IMR-90 (cell line): ENCODE measurements around the gene EPS8. TPM values are rescaled to one million over a fixed set of nuclear protein-coding genes. Genes with fewer than 3 reads are reported as not detected.

Experiments used
- ATAC-seq: fragments of 200-7000 bp; cut with Tn5 transposase; 2 replicates; pipeline ENCODE4 v1.9.1; 2020; ENCODE audit warnings: low read depth, mild to moderate bottlenecking, moderate library complexity
- BruUV-seq: library from RNA; stranded (reverse); fragments of 400-500 nt; replicated peaks from 2 replicates; lab custom pipeline; 2021; lab: Mats Ljungman, UMichigan
- CTCF ChIA-PET: fragments of 300-600 bp; formaldehyde crosslinking; extraction: SDS; loops from one replicate; lab custom pipeline; 2021; ENCODE audit warnings: antibody characterized with exemption; lab: Yijun Ruan, JAX
- POLR2A ChIA-PET: fragments of 300-600 bp; sonication (Branson Sonifier 250); formaldehyde crosslinking; loops from one replicate; lab custom pipeline; 2022; ENCODE audit warnings: antibody characterized with exemption; ENCODE audit not compliant: unreplicated experiment; lab: Charles Lee
- DNase-seq: peaks from one replicate; pipeline ENCODE4 v3.0.0; 2013
- H2AFZ ChIP-seq: replicated peaks from 2 replicates; pipeline ENCODE3; 2013; ENCODE audit warnings: low read length, mild to moderate bottlenecking; ENCODE audit not compliant: poor library complexity
- H2AK5ac ChIP-seq: 2 replicates; pipeline ENCODE4 v1.6.1; 2013; ENCODE audit warnings: low read depth, low read length, inconsistent platforms
- H2AK9ac ChIP-seq: replicated peaks from 2 replicates; pipeline ENCODE3; 2013; ENCODE audit warnings: mild to moderate bottlenecking, low read depth, low read length, moderate library complexity; ENCODE audit not compliant: poor library complexity
- H2BK120ac ChIP-seq: 2 replicates; pipeline ENCODE4 v1.6.1; 2013; ENCODE audit warnings: low read depth, low read length, inconsistent platforms
- H2BK15ac ChIP-seq: 3 replicates; pipeline ENCODE4 v1.6.1; 2013; ENCODE audit warnings: low read depth, low read length, inconsistent platforms
- H2BK20ac ChIP-seq: 2 replicates; pipeline ENCODE4 v1.6.1; 2013; ENCODE audit warnings: low read depth, mild to moderate bottlenecking, inconsistent platforms, low read length, moderate library complexity
- H2BK5ac ChIP-seq: 2 replicates; pipeline ENCODE4 v1.6.1; 2013; ENCODE audit warnings: mild to moderate bottlenecking, low read depth, low read length, inconsistent platforms; ENCODE audit not compliant: poor library complexity, severe bottlenecking
- H3K14ac ChIP-seq: replicated peaks from 2 replicates; pipeline ENCODE4 v1.6.1; 2013; ENCODE audit warnings: low read depth, low read length, inconsistent platforms
- H3K18ac ChIP-seq: 2 replicates; pipeline ENCODE4 v1.6.1; 2013; ENCODE audit warnings: low read depth, low read length, control low read depth
- H3K23ac ChIP-seq: 2 replicates; pipeline ENCODE4 v1.6.1; 2013; ENCODE audit warnings: low read depth, low read length, inconsistent platforms
- H3K27ac ChIP-seq: 2 replicates; pipeline ENCODE4 v1.5.1; 2013; ENCODE audit warnings: mild to moderate bottlenecking, control low read depth, low read length; ENCODE audit not compliant: insufficient read depth
- H3K27me3 ChIP-seq: 2 replicates; pipeline ENCODE4 v1.6.1; 2013; ENCODE audit warnings: low read length; ENCODE audit not compliant: control insufficient read depth, insufficient read depth
- H3K36me3 ChIP-seq: 2 replicates; pipeline ENCODE4 v1.6.1; 2013; ENCODE audit warnings: low read length, mixed read lengths; ENCODE audit not compliant: control insufficient read depth, insufficient read depth
- H3K4ac ChIP-seq: 2 replicates; pipeline ENCODE4 v1.6.1; 2013; ENCODE audit warnings: low read depth, low read length, inconsistent platforms
- H3K4me1 ChIP-seq: 2 replicates; pipeline ENCODE4 v1.6.1; 2013; ENCODE audit warnings: low read length, mixed read lengths; ENCODE audit not compliant: control insufficient read depth, insufficient read depth
- H3K4me2 ChIP-seq: 2 replicates; pipeline ENCODE4 v1.6.1; 2013; ENCODE audit warnings: low read depth, mild to moderate bottlenecking, control low read depth, low read length, moderate library complexity
- H3K4me3 ChIP-seq: 2 replicates; pipeline ENCODE4 v1.5.1; 2013; ENCODE audit warnings: low read depth, mild to moderate bottlenecking, control low read depth, low read length, moderate library complexity; ENCODE audit not compliant: insufficient read depth
- H3K56ac ChIP-seq: 2 replicates; pipeline ENCODE4 v1.6.1; 2013; ENCODE audit warnings: low read length, inconsistent platforms; ENCODE audit not compliant: insufficient read depth; ENCODE audit errors: extremely low read depth
- H3K79me1 ChIP-seq, 2 experiments: 2 replicates each; pipeline ENCODE4 v1.6.1; 2013; ENCODE audit warnings: low read length in 2 of 2, inconsistent platforms in 1 of 2, low read depth in 1 of 2
- H3K9ac ChIP-seq: 2 replicates; pipeline ENCODE4 v1.6.1; 2013; ENCODE audit warnings: low read depth, low read length, control low read depth
- H3K9me1 ChIP-seq: 2 replicates; pipeline ENCODE4 v1.6.1; 2013; ENCODE audit warnings: low read length, inconsistent platforms; ENCODE audit not compliant: insufficient read depth
- H3K9me3 ChIP-seq: 2 replicates; pipeline ENCODE4 v1.6.1; 2013; ENCODE audit warnings: low read length; ENCODE audit not compliant: control insufficient read depth, insufficient read depth
- H4K20me1 ChIP-seq: 2 replicates; pipeline ENCODE4 v1.6.1; 2013; ENCODE audit warnings: low read length, inconsistent platforms; ENCODE audit not compliant: insufficient read depth
- H4K5ac ChIP-seq: 2 replicates; pipeline ENCODE4 v1.6.1; 2013; ENCODE audit warnings: mild to moderate bottlenecking, low read depth, low read length, control low read depth
- H4K8ac ChIP-seq, 2 experiments: 2 replicates each; pipeline ENCODE4 v1.6.1; 2013; ENCODE audit warnings: low read depth in 2 of 2, low read length in 2 of 2, control low read depth in 1 of 2, inconsistent platforms in 1 of 2
- H4K91ac ChIP-seq: 2 replicates; pipeline ENCODE4 v1.6.1; 2013; ENCODE audit warnings: low read depth, low read length, inconsistent platforms; ENCODE audit not compliant: insufficient read depth
- BHLHE40 ChIP-seq: fragments of 150-350 bp; IDR thresholded peaks from 2 replicates; pipeline ENCODE4 v1.6.1; 2016; ENCODE audit warnings: mild to moderate bottlenecking, low read depth, low read length
- CEBPB ChIP-seq: IDR thresholded peaks from 2 replicates; pipeline ENCODE4 v1.6.1; 2012; ENCODE audit warnings: low read depth, low read length, improper control_type of control experiment
- CHD1 ChIP-seq: IDR thresholded peaks from 2 replicates; pipeline ENCODE4 v1.6.1; 2012; ENCODE audit warnings: low read depth, low read length, improper control_type of control experiment
- FOS ChIP-seq: fragments of 150-350 bp; IDR thresholded peaks from 2 replicates; pipeline ENCODE4 v1.6.1; 2016; ENCODE audit warnings: low read depth, low read length
- MAFK ChIP-seq: IDR thresholded peaks from 2 replicates; pipeline ENCODE4 v1.6.1; 2012; ENCODE audit warnings: low read depth, low read length, improper control_type of control experiment
- MAZ ChIP-seq: IDR thresholded peaks from 2 replicates; pipeline ENCODE4 v1.6.1; 2012; ENCODE audit warnings: low read depth, mild to moderate bottlenecking, low read length, improper control_type of control experiment, moderate library complexity, borderline replicate concordance
- MXI1 ChIP-seq: IDR thresholded peaks from 2 replicates; pipeline ENCODE4 v1.6.1; 2012; ENCODE audit warnings: low read depth, mild to moderate bottlenecking, low read length, moderate library complexity, borderline replicate concordance
- NFE2L2 ChIP-seq: fragments of 150-350 bp; IDR thresholded peaks from 2 replicates; pipeline ENCODE4 v1.6.1; 2016; ENCODE audit warnings: low read depth, mild to moderate bottlenecking, low read length
- POLR2A ChIP-seq: IDR thresholded peaks from 2 replicates; pipeline ENCODE4 v1.6.1; 2012; ENCODE audit warnings: mild to moderate bottlenecking, low read depth, low read length
- RAD21 ChIP-seq: IDR thresholded peaks from 2 replicates; pipeline ENCODE4 v1.6.1; 2012; ENCODE audit warnings: low read length, improper control_type of control experiment
- RCOR1 ChIP-seq: IDR thresholded peaks from 2 replicates; pipeline ENCODE4 v1.6.1; 2012; ENCODE audit warnings: mild to moderate bottlenecking, low read length, improper control_type of control experiment; ENCODE audit not compliant: insufficient replicate concordance
- WGBS, 2 experiments: methylation state at CpG; one replicate each; pipeline versions ENCODE4 v1.1.5 to v1.1.7; 2013; ENCODE audit warnings: missing lambda C conversion rate in 2 of 2; ENCODE audit not compliant: insufficient read length in 1 of 2; ENCODE audit errors: extremely low coverage in 2 of 2; 5-methylcytosine and 5-hydroxymethylcytosine counted together
- dilution Hi-C: fragments of 300-500 bp; cut with HindIII; formaldehyde crosslinking; loops from one replicate; pipeline ENCODE4 v1.14.3; 2018; ENCODE audit warnings: low sequenced_read_pairs; ENCODE audit not compliant: unreplicated experiment
- in situ Hi-C: fragments of 300-500 bp; cut with MboI; formaldehyde crosslinking; loops from 3 replicates; pipeline ENCODE4 v1.14.3; 2019; ENCODE audit warnings: low sequenced_read_pairs, inconsistent platforms, mixed read lengths
- intact Hi-C: fragments of 100-400 bp; cut with micrococcal nuclease; formaldehyde crosslinking; loops from 2 replicates; pipeline ENCODE4 v1.10.0; 2022
- polyA plus RNA-seq, 3 experiments: library from polyadenylated mRNA; depleted of rRNA; stranded (reverse); fragments of >200 nt; gene quantifications; 2 replicates each; pipeline ENCODE4 v1.2.3, GENCODE V29; 2012; ENCODE audit warnings: low replicate concordance in 1 of 3
- total RNA-seq: library from RNA; depleted of rRNA; stranded (reverse); fragments of >200 nt; gene quantifications from 2 replicates; pipeline ENCODE4 v1.2.3, GENCODE V29; 2012
- TF ChIP-seq, protein P1 (sequence below): fragments of 150-350 bp; IDR thresholded peaks from 2 replicates; pipeline ENCODE4 v1.6.1; 2017; ENCODE audit warnings: mild to moderate bottlenecking, antibody characterized with exemption, low read length, low read depth
- TF ChIP-seq, protein P2 (sequence below): conservative IDR thresholded peaks from 2 replicates; pipeline ENCODE4 v1.5.1; 2012; ENCODE audit warnings: mild to moderate bottlenecking, low read depth, low read length, improper control_type of control experiment

The EPS8 gene
- total and polyA plus RNA-seq, 2 of the 4 experiments (the other 2 are of a cell fraction): 45.1 to 104 TPM

DNA sequence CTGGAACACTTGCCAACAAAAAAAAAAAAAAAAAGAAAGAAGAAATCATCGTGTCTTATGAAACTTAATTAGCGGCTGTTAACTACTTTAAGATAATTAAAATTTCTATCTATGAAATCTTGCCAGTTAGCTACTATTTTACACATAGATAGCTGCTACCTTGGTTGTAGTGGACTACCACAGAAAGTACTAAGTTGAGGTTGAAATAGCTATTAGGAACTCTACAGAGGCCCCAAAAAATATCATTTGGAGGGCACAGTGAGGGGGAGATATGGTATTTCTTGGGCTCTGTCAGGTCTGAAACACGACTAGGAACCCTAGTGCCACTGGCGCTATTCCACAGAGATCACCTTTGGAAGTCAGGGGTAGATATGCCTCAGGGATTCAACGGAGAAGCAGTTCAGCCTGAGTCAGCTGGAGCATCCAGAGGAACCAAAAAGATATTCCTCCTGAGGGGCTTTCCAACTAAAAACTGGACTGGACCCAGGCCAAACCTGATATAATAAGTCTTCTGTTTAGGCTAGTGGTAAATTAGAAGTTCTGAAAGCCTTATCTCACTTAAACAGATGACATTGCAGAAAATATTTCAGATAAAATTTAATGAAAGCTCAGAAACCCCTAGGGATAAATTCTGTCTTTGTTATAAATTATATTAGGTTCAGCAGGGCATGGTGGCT lies 126.1 kb downstream of the EPS8 start (continued):
- TF ChIP-seq RAD21: no peak

- Histone ChIP-seq H2AFZ (no peak overlapping the region), H3K27ac (peak overlapping the region; percentile 95), H2BK20ac (peak overlapping the region; percentile 95; the same call in 1 of the 2 replicates), H3K79me1 (peaks cover 3 to 17% of the 10 kb centered on the region in 2 experiments; a peak in 3 of 4 replicates), H3K9me1 (peaks cover 5% of the 10 kb centered on the region), H3K23ac (peak overlapping the region; percentile 84; the same call in 1 of the 2 replicates), H4K91ac (peak overlapping the region; percentile 64), H3K4ac (peak overlapping the region; percentile 82), H3K4me3 (no peak overlapping the region), H3K18ac (peak overlapping the region; percentile 98), H2AK9ac (no peak overlapping the region), H3K9ac (peak overlapping the region; percentile 2; the same call in 1 of the 2 replicates), H4K8ac (peak overlapping the region; percentile 65 to 71), H3K4me1 (peaks cover 8% of the 10 kb centered on the region), H3K27me3 (no peaks in the 10 kb centered on the region), H2BK120ac (peak overlapping the region; percentile 94), H2BK5ac (peak overlapping the region; percentile 97), H4K5ac (peak overlapping the region; percentile 64), H3K56ac (peak overlapping the region; percentile 36), H2BK15ac (peak overlapping the region; percentile 86; the same call in 1 of the 3 replicates), H3K14ac (peak overlapping the region; percentile 94), H4K20me1 (no peaks in the 10 kb centered on the region), H3K36me3 (peaks cover 11% of the 10 kb centered on the region), H2AK5ac (peak overlapping the region; percentile 82; the same call in 1 of the 2 replicates), H3K4me2 (peak overlapping the region; percentile 90), H3K9me3 (no peaks in the 10 kb centered on the region)
- DNase-seq (peak; percentile 96), ATAC-seq (peak; percentile 98)
- intact Hi-C loops: no loop called here
- in situ Hi-C loops: no loop called here
- ChIA-PET POLR2A (no interaction called here), CTCF (interaction anchor here (0.6 kb wide), 1 partner anchor 70 kb away, joined by 3 read pairs; no protein-coding TSS in a partner anchor)
- no CpG with 5 or more reads among the region's 3 CpGs for whole genome bisulfite sequencing, 2 experiments
- dilution Hi-C loops: no loop called here
- BruUV-seq: TSS peak; percentile 23
- TF ChIP-seq, protein P1, sequence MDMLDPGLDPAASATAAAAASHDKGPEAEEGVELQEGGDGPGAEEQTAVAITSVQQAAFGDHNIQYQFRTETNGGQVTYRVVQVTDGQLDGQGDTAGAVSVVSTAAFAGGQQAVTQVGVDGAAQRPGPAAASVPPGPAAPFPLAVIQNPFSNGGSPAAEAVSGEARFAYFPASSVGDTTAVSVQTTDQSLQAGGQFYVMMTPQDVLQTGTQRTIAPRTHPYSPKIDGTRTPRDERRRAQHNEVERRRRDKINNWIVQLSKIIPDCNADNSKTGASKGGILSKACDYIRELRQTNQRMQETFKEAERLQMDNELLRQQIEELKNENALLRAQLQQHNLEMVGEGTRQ: no peak
- TF ChIP-seq POLR2A (no peak), MAZ (no peak), CEBPB (peak; percentile 48; the same call in 1 of the 2 replicates), BHLHE40 (no peak; the same call in 1 of the 2 replicates), RCOR1 (no peak), FOS (peak; percentile 89), NFE2L2 (peak; percentile 82), CHD1 (no peak), MAFK (no peak; the same call in 1 of the 2 replicates), RAD21 (no peak), MXI1 (no peak)
- TF ChIP-seq, protein P2, sequence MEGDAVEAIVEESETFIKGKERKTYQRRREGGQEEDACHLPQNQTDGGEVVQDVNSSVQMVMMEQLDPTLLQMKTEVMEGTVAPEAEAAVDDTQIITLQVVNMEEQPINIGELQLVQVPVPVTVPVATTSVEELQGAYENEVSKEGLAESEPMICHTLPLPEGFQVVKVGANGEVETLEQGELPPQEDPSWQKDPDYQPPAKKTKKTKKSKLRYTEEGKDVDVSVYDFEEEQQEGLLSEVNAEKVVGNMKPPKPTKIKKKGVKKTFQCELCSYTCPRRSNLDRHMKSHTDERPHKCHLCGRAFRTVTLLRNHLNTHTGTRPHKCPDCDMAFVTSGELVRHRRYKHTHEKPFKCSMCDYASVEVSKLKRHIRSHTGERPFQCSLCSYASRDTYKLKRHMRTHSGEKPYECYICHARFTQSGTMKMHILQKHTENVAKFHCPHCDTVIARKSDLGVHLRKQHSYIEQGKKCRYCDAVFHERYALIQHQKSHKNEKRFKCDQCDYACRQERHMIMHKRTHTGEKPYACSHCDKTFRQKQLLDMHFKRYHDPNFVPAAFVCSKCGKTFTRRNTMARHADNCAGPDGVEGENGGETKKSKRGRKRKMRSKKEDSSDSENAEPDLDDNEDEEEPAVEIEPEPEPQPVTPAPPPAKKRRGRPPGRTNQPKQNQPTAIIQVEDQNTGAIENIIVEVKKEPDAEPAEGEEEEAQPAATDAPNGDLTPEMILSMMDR: no peak
Measured at GRCh38 chr12:15662303-15662980, 126.7 kb downstream of the EPS8 start.
